ENCODE measurements around the gene PAF1. TPM values are rescaled to one million over a fixed set of nuclear protein-coding genes. Genes with fewer than 3 reads are reported as not detected.

PAF1 gene
- total and polyA plus RNA-seq, 2 of the 13 experiments (the other 11 are each of a cell fraction or from before 2014, with no cell fraction given) = 30.2 to 31.1 TPM

- TF ChIP-seq HNF1A (IDR thresholded peaks at IDR 0.05; ENCODE audit: low read depth) (peak; percentile 43), HNF1A (CRISPR knock-in tag; IDR thresholded peaks at IDR 0.05; ENCODE audit: borderline replicate concordance) (peak; percentile 57; the same call in 1 of the 2 replicates), ZMAT5 (CRISPR knock-in tag; IDR thresholded peaks at IDR 0.05; ENCODE audit: borderline replicate concordance, low read depth) (no peak), SALL2 (CRISPR knock-in tag; IDR thresholded peaks at IDR 0.05) (peak; percentile 49; the same call in 1 of the 2 replicates), GZF1 (CRISPR knock-in tag; IDR thresholded peaks at IDR 0.05) (no peak), ZMYM3 (CRISPR knock-in tag; IDR thresholded peaks at IDR 0.05) (peak; percentile 90), ZNF256 (CRISPR knock-in tag; conservative IDR thresholded peaks at IDR 0.05) (no peak), MBNL3 (CRISPR knock-in tag; conservative IDR thresholded peaks at IDR 0.05) (no peak), HOXA5 (CRISPR knock-in tag; IDR thresholded peaks at IDR 0.05) (peak; percentile 64; the same call in 1 of the 2 replicates), NR2C2 (CRISPR knock-in tag; IDR thresholded peaks at IDR 0.05; ENCODE audit: borderline replicate concordance) (peak; percentile 66; the same call in 1 of the 2 replicates), JDP2 (CRISPR knock-in tag; IDR thresholded peaks at IDR 0.05; ENCODE audit: borderline replicate concordance) (no peak), ZNF589 (CRISPR knock-in tag; conservative IDR thresholded peaks at IDR 0.05) (no peak), ZNF792 (CRISPR knock-in tag; IDR thresholded peaks at IDR 0.05) (peak; percentile 57; the same call in 1 of the 2 replicates), TSC22D2 (CRISPR knock-in tag; IDR thresholded peaks at IDR 0.05; ENCODE audit: borderline replicate concordance) (no peak; the same call in 1 of the 2 replicates), PHF21A (CRISPR knock-in tag; IDR thresholded peaks at IDR 0.05) (peak; percentile 89), ZNF205 (CRISPR knock-in tag; IDR thresholded peaks at IDR 0.05) (peak; percentile 87; the same call in 1 of the 2 replicates), ZNF235 (CRISPR knock-in tag; IDR thresholded peaks at IDR 0.05; ENCODE audit: borderline replicate concordance) (no peak), ZNF615 (CRISPR knock-in tag; IDR thresholded peaks at IDR 0.05; ENCODE audit: borderline replicate concordance) (no peak), RBAK (CRISPR knock-in tag; IDR thresholded peaks at IDR 0.05) (0 out of 2 replicates have a peak, but pooled peaks have one; percentile 59), TRIM24 (CRISPR knock-in tag; IDR thresholded peaks at IDR 0.05) (no peak), PRPF4 (IDR thresholded peaks at IDR 0.05; ENCODE audit: low read depth, low read length, poor library complexity, severe bottlenecking) (peak; percentile 40), ZNF121 (CRISPR knock-in tag; IDR thresholded peaks at IDR 0.05) (peak; percentile 85)
- TF ChIP-seq, protein P1, sequence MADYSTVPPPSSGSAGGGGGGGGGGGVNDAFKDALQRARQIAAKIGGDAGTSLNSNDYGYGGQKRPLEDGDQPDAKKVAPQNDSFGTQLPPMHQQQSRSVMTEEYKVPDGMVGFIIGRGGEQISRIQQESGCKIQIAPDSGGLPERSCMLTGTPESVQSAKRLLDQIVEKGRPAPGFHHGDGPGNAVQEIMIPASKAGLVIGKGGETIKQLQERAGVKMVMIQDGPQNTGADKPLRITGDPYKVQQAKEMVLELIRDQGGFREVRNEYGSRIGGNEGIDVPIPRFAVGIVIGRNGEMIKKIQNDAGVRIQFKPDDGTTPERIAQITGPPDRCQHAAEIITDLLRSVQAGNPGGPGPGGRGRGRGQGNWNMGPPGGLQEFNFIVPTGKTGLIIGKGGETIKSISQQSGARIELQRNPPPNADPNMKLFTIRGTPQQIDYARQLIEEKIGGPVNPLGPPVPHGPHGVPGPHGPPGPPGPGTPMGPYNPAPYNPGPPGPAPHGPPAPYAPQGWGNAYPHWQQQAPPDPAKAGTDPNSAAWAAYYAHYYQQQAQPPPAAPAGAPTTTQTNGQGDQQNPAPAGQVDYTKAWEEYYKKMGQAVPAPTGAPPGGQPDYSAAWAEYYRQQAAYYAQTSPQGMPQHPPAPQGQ (CRISPR knock-in tag; IDR thresholded peaks at IDR 0.05; ENCODE audit: borderline replicate concordance) = no peak
Measured at GRCh38 chr19:39397360-39398296, 6.7 kb upstream of the PAF1 start (continued).

All from HepG2 (cell line).